Adrenal gland (tissue), 12 donors: ENCODE data around the gene PDSS1. TPM values are rescaled to one million over a fixed set of nuclear protein-coding genes. Genes with fewer than 3 reads are reported as not detected.

Experiments
- DNase-seq, 7 donors: peaks; one replicate each; pipeline ENCODE4 v3.0.0-alpha.2; 2019 to 2020
- H3K27ac ChIP-seq, 5 donors: fragments of 200-600 bp; sonication (generic) in 4 of 5; 1 replicate in 3 of 5; 2 replicates in 2 of 5; pipeline versions ENCODE4 v1.5.1 to v1.8.0; 2016 to 2020; ENCODE audit warnings: mild to moderate bottlenecking in 1 of 5
- H3K27me3 ChIP-seq: fragments of 200-600 bp; 2 replicates; pipeline ENCODE4 v1.8.0; 2021
- H3K36me3 ChIP-seq, 2 donors: fragments of 200-600 bp; replicated peaks in 1 of 2; 1 replicate in 1 of 2; 2 replicates in 1 of 2; pipeline versions ENCODE4 v1.5.1 to v1.8.0; 2018 to 2022
- H3K4me1 ChIP-seq, 2 donors: fragments of 200-600 bp; replicated peaks in 1 of 2; 1 replicate in 1 of 2; 2 replicates in 1 of 2; pipeline versions ENCODE4 v1.5.1 to v1.8.0; 2018 to 2021
- H3K4me3 ChIP-seq, 4 donors: fragments of 200-600 bp; sonication (generic) in 3 of 4; one replicate each; pipeline ENCODE4 v1.5.1; 2016 to 2018
- H3K9me3 ChIP-seq, 3 donors: fragments of 200-600 bp; sonication (generic) in 1 of 3; replicated peaks in 1 of 3; 1 replicate in 2 of 3; 2 replicates in 1 of 3; pipeline versions ENCODE4 v1.5.1 to v1.8.0; 2016 to 2021
- POLR2A ChIP-seq, 2 donors: fragments of 450-650 bp; IDR thresholded peaks; one replicate each; pipeline ENCODE4 v1.6.1; 2017; ENCODE audit warnings: antibody characterized with exemption in 2 of 2, mild to moderate bottlenecking in 2 of 2, moderate library complexity in 1 of 2
- WGBS, 4 donors: extraction: QIAGEN DNeasy Blood & Tissue Kit in 2 of 4; methylation state at CpG; one replicate each; pipeline versions ENCODE4 v1.1.5 to v1.1.7; 2013 to 2017; 5-methylcytosine and 5-hydroxymethylcytosine counted together
- intact Hi-C, 2 donors: fragments of 100-400 bp; cut with DNase I; formaldehyde crosslinking; loops; one replicate each; pipeline versions ENCODE4 v1.14.1 to v1.15.0; 2022 to 2023
- polyA plus RNA-seq, 3 donors: library from polyadenylated mRNA; stranded (reverse); fragments of 200-250 nt in 2 of 3; fragments of 350-450 nt in 1 of 3; fragmentation: Illumina TruSeq in 1 of 3; extraction: RNeasy Lipid Tissue Mini Kit (QIAGEN cat#74804) in 1 of 3; gene quantifications; one replicate each; pipeline ENCODE4 v1.2.3, GENCODE V29; 2013 to 2014
- total RNA-seq, 9 donors: library from RNA; depleted of rRNA in 4 of 9; stranded (reverse); fragments of >200 nt in 4 of 9; fragments of 120-200 nt in 1 of 9; fragmentation: NEBNext Ultra II Directional in 1 of 9; extraction: Animal tissue kit (Norgen Biotek cat#: 25700) in 1 of 9; gene quantifications; one replicate each; pipeline versions ENCODE4 v1.1.0 to v1.2.4, GENCODE V29; 2013 to 2023
- TF ChIP-seq, protein P1 (sequence below), 6 experiments: fragments of 450-650 bp in 4 of 6; fragments of 200-600 bp in 2 of 6; sonication (generic) in 1 of 6; IDR thresholded peaks; 1 replicate in 5 of 6; 2 replicates in 1 of 6; pipeline versions ENCODE4 v1.5.1 to v1.8.0; 2016 to 2021; ENCODE audit warnings: antibody characterized with exemption in 6 of 6, mild to moderate bottlenecking in 2 of 6, moderate library complexity in 1 of 6
- donor health status: healthy with polysubstance abuse.
- donor health status: Bipolar disorder and iron deficiency.
- donor health status: DM: yes; HTN: yes; CAD: no.
- donor health status: DM: no; HTN: no; CAD: no.
- donor health status: DM: no; HTN: no; CAD: no.
- donor health status: DM: yes; HTN: yes; CAD: no.

Gene PDSS1
- total and polyA plus RNA-seq, 12 donors, result 1.2 to 7.4 (median 3.1) TPM

DNA sequence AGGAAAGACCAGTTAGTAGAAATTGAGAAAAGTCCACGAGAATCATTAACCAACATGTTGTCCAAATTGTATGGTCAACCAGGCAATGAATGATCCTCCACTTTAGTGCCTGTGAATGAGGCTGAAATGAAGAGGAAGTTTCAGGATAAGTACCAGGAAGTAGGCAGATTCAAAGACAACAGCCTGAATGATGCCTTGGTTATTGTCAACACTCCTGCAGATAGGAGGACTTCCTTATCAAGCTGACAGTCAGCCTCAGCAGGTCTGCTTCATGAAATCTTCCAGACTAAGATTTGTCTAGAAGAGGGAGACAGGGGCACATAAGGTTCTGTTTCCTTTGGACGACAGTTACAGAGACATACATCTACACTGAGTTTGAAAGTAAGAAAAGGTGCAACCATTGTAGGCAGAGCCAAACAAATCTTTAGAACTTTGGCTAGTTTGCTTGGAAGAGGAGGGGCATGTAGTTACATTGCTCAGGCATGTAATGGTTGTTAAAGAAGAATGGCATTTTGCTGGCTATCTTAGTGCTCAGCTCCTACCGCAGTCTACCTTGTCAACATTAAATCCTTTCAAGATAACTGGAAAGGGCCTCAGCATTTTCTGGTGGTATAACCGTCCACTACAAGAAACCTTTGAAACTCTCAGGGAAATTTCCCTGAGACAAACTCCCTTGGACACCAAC is 81.8 kb downstream of the PDSS1 start:
- intact Hi-C loops, result no loop called here
- H3K4me3 ChIP-seq, result no peak overlapping the region

DNA sequence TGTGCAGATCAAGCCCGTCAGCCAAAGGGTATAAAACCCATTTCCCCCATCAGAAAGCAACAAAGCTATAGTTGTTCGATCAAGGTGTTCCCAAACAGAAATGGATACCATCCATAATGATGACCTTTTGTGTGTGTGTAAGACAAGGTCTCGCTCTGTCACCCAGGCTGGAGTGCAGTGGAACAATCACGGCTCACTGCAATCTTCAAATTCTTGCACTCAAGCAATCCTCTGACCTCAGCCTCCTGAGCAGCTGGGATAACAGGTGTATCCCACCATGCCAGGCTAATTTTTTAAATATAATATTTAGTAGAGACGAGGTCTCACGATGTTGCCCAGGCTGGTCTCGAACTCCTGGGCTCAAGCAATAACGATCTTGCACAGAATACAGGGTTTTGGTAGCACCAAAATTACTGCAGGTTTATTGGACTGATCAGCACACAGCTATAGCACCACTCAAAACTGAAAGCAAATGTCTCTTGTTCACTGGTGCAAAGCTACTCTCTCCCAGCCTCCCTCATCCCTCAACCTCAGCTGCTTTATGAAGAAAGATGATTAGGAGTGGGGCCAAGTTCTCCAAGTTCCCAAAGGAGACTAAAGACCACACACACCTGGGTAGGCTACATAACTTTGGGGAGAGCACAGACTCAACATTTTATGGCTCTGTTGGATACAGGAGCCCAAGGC is 82.7 kb downstream of the PDSS1 start:
- H3K4me3 ChIP-seq, result no peak overlapping the region
- intact Hi-C loops, result loop anchor here in 1 of 2 donors (10.0 kb wide), 1 partner anchor 75 kb away; no protein-coding TSS in a partner anchor
- WGBS, 4 donors, result 94 to 99% (median 97%) methylated on average over 8 of the region's 8 CpGs
- no peak overlapping the region for H3K27ac ChIP-seq
- TF ChIP-seq, protein P1, sequence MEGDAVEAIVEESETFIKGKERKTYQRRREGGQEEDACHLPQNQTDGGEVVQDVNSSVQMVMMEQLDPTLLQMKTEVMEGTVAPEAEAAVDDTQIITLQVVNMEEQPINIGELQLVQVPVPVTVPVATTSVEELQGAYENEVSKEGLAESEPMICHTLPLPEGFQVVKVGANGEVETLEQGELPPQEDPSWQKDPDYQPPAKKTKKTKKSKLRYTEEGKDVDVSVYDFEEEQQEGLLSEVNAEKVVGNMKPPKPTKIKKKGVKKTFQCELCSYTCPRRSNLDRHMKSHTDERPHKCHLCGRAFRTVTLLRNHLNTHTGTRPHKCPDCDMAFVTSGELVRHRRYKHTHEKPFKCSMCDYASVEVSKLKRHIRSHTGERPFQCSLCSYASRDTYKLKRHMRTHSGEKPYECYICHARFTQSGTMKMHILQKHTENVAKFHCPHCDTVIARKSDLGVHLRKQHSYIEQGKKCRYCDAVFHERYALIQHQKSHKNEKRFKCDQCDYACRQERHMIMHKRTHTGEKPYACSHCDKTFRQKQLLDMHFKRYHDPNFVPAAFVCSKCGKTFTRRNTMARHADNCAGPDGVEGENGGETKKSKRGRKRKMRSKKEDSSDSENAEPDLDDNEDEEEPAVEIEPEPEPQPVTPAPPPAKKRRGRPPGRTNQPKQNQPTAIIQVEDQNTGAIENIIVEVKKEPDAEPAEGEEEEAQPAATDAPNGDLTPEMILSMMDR (IDR thresholded peaks at IDR 0.05), result no peak
- TF ChIP-seq POLR2A (IDR thresholded peaks at IDR 0.05), result no peak
- H3K4me1 ChIP-seq, result peaks cover 6 to 21% of the 10 kb centered on the region in 2 donors
- H3K36me3 ChIP-seq, result no peaks in the 10 kb centered on the region
- no peak for DNase-seq
- H3K27me3 ChIP-seq, result no peaks in the 10 kb centered on the region
- no peaks in the 10 kb centered on the region for H3K9me3 ChIP-seq

More for the DNA sequence above, 81.8 kb downstream of the PDSS1 start:
- H3K27ac ChIP-seq, result no peak overlapping the region
- WGBS, 4 donors, result 89 to 99% (median 92%) methylated on average over 4 of the region's 4 CpGs
- DNase-seq, result no peak
- no peaks in the 10 kb centered on the region for H3K9me3 ChIP-seq
- no peaks in the 10 kb centered on the region for H3K36me3 ChIP-seq
- no peaks in the 10 kb centered on the region for H3K27me3 ChIP-seq
- TF ChIP-seq, protein P1 (IDR thresholded peaks at IDR 0.05), result no peak
- TF ChIP-seq POLR2A (IDR thresholded peaks at IDR 0.05), result no peak
- H3K4me1 ChIP-seq, result peaks cover 6 to 12% of the 10 kb centered on the region in 2 donors

DNA sequence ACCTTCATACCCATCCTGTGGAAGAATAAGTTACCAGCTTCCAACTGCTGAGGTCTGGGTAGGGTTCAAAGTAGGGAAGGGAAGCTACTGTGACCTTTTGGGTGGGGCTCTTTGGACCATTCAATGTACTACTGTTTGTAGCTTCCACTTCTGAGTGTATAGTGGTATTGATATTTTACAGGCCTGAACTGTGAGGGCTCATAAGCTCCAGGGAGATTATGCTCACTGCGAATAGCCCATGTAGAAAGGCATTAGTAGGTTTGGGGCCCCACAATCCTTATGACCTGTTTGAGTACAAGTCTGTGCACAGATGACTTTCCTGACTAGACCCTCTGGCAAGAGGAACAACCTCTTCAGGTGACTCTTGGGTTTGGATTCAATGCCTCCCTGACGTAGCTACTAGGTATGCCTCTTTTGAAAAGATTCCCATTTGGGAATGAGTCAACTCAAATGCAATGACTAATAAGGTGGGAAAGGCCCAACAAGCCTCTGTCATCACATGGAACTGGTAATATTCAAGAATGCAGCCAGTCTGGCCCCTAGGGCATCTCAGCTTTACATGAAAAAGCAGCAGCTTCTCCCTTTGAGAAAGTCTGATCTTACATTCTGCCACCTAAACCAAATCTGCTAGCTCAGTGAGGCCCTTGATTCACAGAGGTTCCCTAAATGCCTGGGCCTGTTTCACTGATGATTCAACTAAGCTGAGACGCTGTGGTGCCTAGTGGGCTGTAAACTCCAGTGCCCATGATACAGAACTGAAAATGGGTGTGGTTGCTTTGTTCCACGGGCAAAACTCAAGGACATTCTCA is 83.5 kb downstream of the PDSS1 start:
- Histone ChIP-seq H3K27me3 (no peaks in the 10 kb centered on the region), H3K4me1 (peaks cover 6 to 21% of the 10 kb centered on the region in 2 donors), H3K4me3 (no peak overlapping the region), H3K36me3 (no peaks in the 10 kb centered on the region), H3K27ac (peak overlapping the region in 1 of 5 donors; percentile 49), H3K9me3 (no peaks in the 10 kb centered on the region)
- TF ChIP-seq, protein P1 (IDR thresholded peaks at IDR 0.05), result no peak
- no peak for TF ChIP-seq POLR2A (IDR thresholded peaks at IDR 0.05)
- peak in 4 of 7 donors; percentile 14 to 35 (median 25) for DNase-seq
- intact Hi-C loops, result loop anchor here in 1 of 2 donors (10.0 kb wide), 1 partner anchor 74 kb away; no protein-coding TSS in a partner anchor
- 54 to 65% (median 60%) methylated on average over 4 of the region's 4 CpGs for WGBS, 4 donors

- peaks cover 6 to 21% of the 10 kb centered on the region in 2 donors for H3K4me1 ChIP-seq
- H3K27ac ChIP-seq, result peak overlapping the region in 1 of 5 donors; percentile 49
- H3K36me3 ChIP-seq, result no peaks in the 10 kb centered on the region
- no peak overlapping the region for H3K4me3 ChIP-seq
- TF ChIP-seq, protein P1 (IDR thresholded peaks at IDR 0.05), result no peak
- TF ChIP-seq POLR2A (IDR thresholded peaks at IDR 0.05), result no peak
- intact Hi-C loops, result loop anchor here in 1 of 2 donors (10.0 kb wide), 1 partner anchor 73 kb away; no protein-coding TSS in a partner anchor
- no peaks in the 10 kb centered on the region for H3K9me3 ChIP-seq
- no peak for DNase-seq
- no peaks in the 10 kb centered on the region for H3K27me3 ChIP-seq
- WGBS, 4 donors, result 88 to 99% (median 95%) methylated on average over 2 of the region's 2 CpGs
These were observed 84.3 kb downstream of the PDSS1 start for GRCh38 chr10:26781797-26782196.
